ENCODE measurements around the gene MYBL2.

DNA sequence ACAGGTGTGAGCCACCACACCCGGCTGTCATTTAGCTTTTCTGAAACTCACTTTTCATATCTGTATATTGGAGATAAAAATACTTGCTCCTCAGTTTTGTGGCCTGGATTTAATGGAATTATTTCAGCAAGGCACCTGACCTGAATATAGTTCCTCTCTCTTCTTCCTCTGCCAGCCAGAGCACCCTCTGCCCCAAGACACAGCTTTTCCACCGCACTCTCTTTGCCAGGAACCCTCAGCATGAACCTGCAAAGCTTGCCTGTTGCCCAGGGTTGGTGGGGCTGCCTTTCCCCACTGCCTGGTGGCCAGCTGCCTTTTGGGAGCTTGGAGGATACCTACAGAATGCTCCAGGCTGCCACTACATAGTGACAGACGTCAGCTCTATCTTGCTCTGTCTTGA lies 56.8 kb downstream of the MYBL2 start:
- no peak for TF ChIP-seq GABPA (IDR thresholded peaks at IDR 0.05; ENCODE audit: low read depth)
- TF ChIP-seq POLR2AphosphoS5 (IDR thresholded peaks at IDR 0.05; ENCODE audit: low read depth, low read length), result no peak
- TF ChIP-seq EP300 (IDR thresholded peaks at IDR 0.05; ENCODE audit: borderline replicate concordance in 1 of 2, low read depth in 1 of 2, low read length in 1 of 2), result no peak
- no peak for TF ChIP-seq RCOR1 (IDR thresholded peaks at IDR 0.05; ENCODE audit: low read length)
- TF ChIP-seq, protein P1, sequence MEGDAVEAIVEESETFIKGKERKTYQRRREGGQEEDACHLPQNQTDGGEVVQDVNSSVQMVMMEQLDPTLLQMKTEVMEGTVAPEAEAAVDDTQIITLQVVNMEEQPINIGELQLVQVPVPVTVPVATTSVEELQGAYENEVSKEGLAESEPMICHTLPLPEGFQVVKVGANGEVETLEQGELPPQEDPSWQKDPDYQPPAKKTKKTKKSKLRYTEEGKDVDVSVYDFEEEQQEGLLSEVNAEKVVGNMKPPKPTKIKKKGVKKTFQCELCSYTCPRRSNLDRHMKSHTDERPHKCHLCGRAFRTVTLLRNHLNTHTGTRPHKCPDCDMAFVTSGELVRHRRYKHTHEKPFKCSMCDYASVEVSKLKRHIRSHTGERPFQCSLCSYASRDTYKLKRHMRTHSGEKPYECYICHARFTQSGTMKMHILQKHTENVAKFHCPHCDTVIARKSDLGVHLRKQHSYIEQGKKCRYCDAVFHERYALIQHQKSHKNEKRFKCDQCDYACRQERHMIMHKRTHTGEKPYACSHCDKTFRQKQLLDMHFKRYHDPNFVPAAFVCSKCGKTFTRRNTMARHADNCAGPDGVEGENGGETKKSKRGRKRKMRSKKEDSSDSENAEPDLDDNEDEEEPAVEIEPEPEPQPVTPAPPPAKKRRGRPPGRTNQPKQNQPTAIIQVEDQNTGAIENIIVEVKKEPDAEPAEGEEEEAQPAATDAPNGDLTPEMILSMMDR (IDR thresholded peaks at IDR 0.05), result no peak
- TF ChIP-seq, protein P2, sequence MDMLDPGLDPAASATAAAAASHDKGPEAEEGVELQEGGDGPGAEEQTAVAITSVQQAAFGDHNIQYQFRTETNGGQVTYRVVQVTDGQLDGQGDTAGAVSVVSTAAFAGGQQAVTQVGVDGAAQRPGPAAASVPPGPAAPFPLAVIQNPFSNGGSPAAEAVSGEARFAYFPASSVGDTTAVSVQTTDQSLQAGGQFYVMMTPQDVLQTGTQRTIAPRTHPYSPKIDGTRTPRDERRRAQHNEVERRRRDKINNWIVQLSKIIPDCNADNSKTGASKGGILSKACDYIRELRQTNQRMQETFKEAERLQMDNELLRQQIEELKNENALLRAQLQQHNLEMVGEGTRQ (IDR thresholded peaks at IDR 0.05; ENCODE audit: borderline replicate concordance, low read depth, low read length), result no peak
- TF ChIP-seq CHD2 (IDR thresholded peaks at IDR 0.05; ENCODE audit: low read length, partially characterized antibody), result no peak
- TF ChIP-seq RAD21 (IDR thresholded peaks at IDR 0.05; ENCODE audit: low read length), result no peak

Measured in SK-N-SH (cell line).